MCF 10A (cell line): ENCODE results near the gene DNASE2. TPM values are rescaled to one million over a fixed set of nuclear protein-coding genes. Genes with fewer than 3 reads are reported as not detected.

ENCODE experiments used
- BruUV-seq: library from RNA; stranded (reverse); fragments of 400-500 nt; replicated peaks from 2 replicates; lab custom pipeline; 2021; lab: Mats Ljungman, UMichigan
- CTCF ChIA-PET: fragments of 300-600 bp; sonication (Branson Sonifier 250); formaldehyde crosslinking; extraction: SDS; loops from one replicate; lab custom pipeline; 2021; ENCODE audit warnings: antibody characterized with exemption, inconsistent platforms; lab: Yijun Ruan, JAX
- POLR2A ChIA-PET: fragments of 300-600, 350-650 bp; sonication (Branson Sonifier 250); formaldehyde crosslinking; extraction: SDS; loops from one replicate; lab custom pipeline; 2020; ENCODE audit warnings: antibody characterized with exemption, inconsistent platforms; lab: Yijun Ruan, JAX
- DNase-seq: peaks from one replicate; pipeline ENCODE4 v3.0.0-alpha.2; 2018; ENCODE audit not compliant: unreplicated experiment
- H3K27ac Mint-ChIP-seq: one replicate; pipeline ENCODE4 v1.8.0; 2022; ENCODE audit warnings: mild to moderate bottlenecking, low read depth, mixed read lengths; ENCODE audit not compliant: unreplicated experiment
- H3K27me3 Mint-ChIP-seq: one replicate; pipeline ENCODE4 v1.8.0; 2022; ENCODE audit warnings: mixed read lengths; ENCODE audit not compliant: insufficient read depth, unreplicated experiment
- H3K36me3 Mint-ChIP-seq: one replicate; pipeline ENCODE4 v1.8.0; 2022; ENCODE audit warnings: mild to moderate bottlenecking, moderate library complexity, mixed read lengths; ENCODE audit not compliant: insufficient read depth, unreplicated experiment
- H3K4me1 Mint-ChIP-seq: one replicate; pipeline ENCODE4 v1.8.0; 2022; ENCODE audit warnings: mixed read lengths; ENCODE audit not compliant: insufficient read depth, unreplicated experiment
- H3K4me3 Mint-ChIP-seq: one replicate; pipeline ENCODE4 v1.8.0; 2022; ENCODE audit warnings: mild to moderate bottlenecking, moderate library complexity, mixed read lengths; ENCODE audit not compliant: unreplicated experiment
- H3K9me3 Mint-ChIP-seq: one replicate; pipeline ENCODE4 v1.8.0; 2022; ENCODE audit warnings: mixed read lengths; ENCODE audit not compliant: unreplicated experiment
- CTCF ChIP-seq: fragments of 200-600 bp; IDR thresholded peaks from one replicate; pipeline ENCODE4 v1.8.0; 2022; ENCODE audit warnings: antibody characterized with exemption, mild to moderate bottlenecking; ENCODE audit not compliant: unreplicated experiment
- intact Hi-C: fragments of 100-400 bp; cut with micrococcal nuclease; formaldehyde crosslinking; loops from 2 replicates; pipeline ENCODE4 v1.14.1; 2022
- total RNA-seq: library from RNA; stranded (reverse); gene quantifications from 2 replicates; pipeline ENCODE4 v1.2.3, GENCODE V29; 2022

Gene DNASE2
- total RNA-seq, 1 experiment from 2014 or later = 26.7 TPM

- Mint-ChIP-seq H3K27me3 (no peaks in the 10 kb centered on the region), H3K9me3 (no peaks in the 10 kb centered on the region), H3K36me3 (peaks cover 9% of the 10 kb centered on the region), H3K4me3 (no peak overlapping the region), H3K4me1 (peaks cover 3% of the 10 kb centered on the region), H3K27ac (no peak overlapping the region)
- no peak for TF ChIP-seq CTCF
- BruUV-seq = no TSS peak
- intact Hi-C loops = no loop called here
- ChIA-PET POLR2A (interaction anchor here (0.7 kb wide), 1 partner anchor 32 kb away, joined by 3 read pairs; no protein-coding TSS in a partner anchor), CTCF (interaction anchor here (0.8 kb wide), 1 partner anchor 13 kb away, joined by 3 read pairs; no protein-coding TSS in a partner anchor)
- no peak for DNase-seq
These were observed 32.8 kb upstream of the DNASE2 start for GRCh38 chr19:12913851-12914690.

- H3K4me1 Mint-ChIP-seq = no peaks in the 10 kb centered on the region
- no peak for DNase-seq
- CTCF ChIA-PET = no interaction called here
These were observed 31.8 kb upstream of the DNASE2 start for GRCh38 chr19:12913011-12913561.

GRCh38 chr19:12912571-12912970, 31.3 kb upstream of the DNASE2 start:
- POLR2A ChIA-PET = interaction anchor here (0.7 kb wide), 3 partner anchors 9 to 1110 kb away, joined by 3 to 4 read pairs (median 4); no protein-coding TSS in a partner anchor
- no TSS peak for BruUV-seq
- no peak for DNase-seq
- Mint-ChIP-seq H3K4me1 (no peaks in the 10 kb centered on the region), H3K4me3 (no peak overlapping the region), H3K27ac (no peak overlapping the region), H3K36me3 (no peaks in the 10 kb centered on the region), H3K27me3 (no peaks in the 10 kb centered on the region), H3K9me3 (no peaks in the 10 kb centered on the region)
- CTCF ChIA-PET = interaction anchor here (0.6 kb wide), 1 partner anchor 294 kb away, joined by 6 read pairs; no protein-coding TSS in a partner anchor
- TF ChIP-seq CTCF = no peak
- intact Hi-C loops = no loop called here

More at GRCh38 chr19:12913011-12913561, 31.8 kb upstream of the DNASE2 start:
- H3K27ac Mint-ChIP-seq = no peak overlapping the region
- POLR2A ChIA-PET = interaction anchor here (0.7 kb wide), 4 partner anchors 9 to 1110 kb away, joined by 3 to 4 read pairs (median 4); no protein-coding TSS in a partner anchor
- intact Hi-C loops = no loop called here
- BruUV-seq = no TSS peak
- no peaks in the 10 kb centered on the region for H3K9me3 Mint-ChIP-seq
- TF ChIP-seq CTCF = no peak
- no peaks in the 10 kb centered on the region for H3K27me3 Mint-ChIP-seq
- no peaks in the 10 kb centered on the region for H3K36me3 Mint-ChIP-seq
- H3K4me3 Mint-ChIP-seq = no peak overlapping the region

- CTCF ChIA-PET = interaction anchor here (0.6 to 1.1 kb wide), 3 partner anchors 14 to 142 kb away, joined by 3 to 4 read pairs (median 3); no protein-coding TSS in a partner anchor
- H3K27me3 Mint-ChIP-seq = no peaks in the 10 kb centered on the region
- intact Hi-C loops = no loop called here
- H3K9me3 Mint-ChIP-seq = no peaks in the 10 kb centered on the region
- H3K4me1 Mint-ChIP-seq = no peaks in the 10 kb centered on the region
- no TSS peak for BruUV-seq
- POLR2A ChIA-PET = interaction anchor here (0.9 kb wide), 2 partner anchors 8 to 17 kb away, joined by 3 to 5 read pairs; no protein-coding TSS in a partner anchor
- H3K36me3 Mint-ChIP-seq = peaks cover 7% of the 10 kb centered on the region
- H3K27ac Mint-ChIP-seq = no peak overlapping the region
- no peak for DNase-seq
- no peak overlapping the region for H3K4me3 Mint-ChIP-seq
- TF ChIP-seq CTCF = no peak
These were observed 25.9 kb upstream of the DNASE2 start for GRCh38 chr19:12907166-12907565.
